Measurements from ENCODE around the gene BTN3A1.
"Not testable (repeated sequence)": the region's sequence is repeated elsewhere in the genome, so short reads cannot be mapped to it uniquely, and the experiment has no call there.

The BTN3A1 gene

DNA sequence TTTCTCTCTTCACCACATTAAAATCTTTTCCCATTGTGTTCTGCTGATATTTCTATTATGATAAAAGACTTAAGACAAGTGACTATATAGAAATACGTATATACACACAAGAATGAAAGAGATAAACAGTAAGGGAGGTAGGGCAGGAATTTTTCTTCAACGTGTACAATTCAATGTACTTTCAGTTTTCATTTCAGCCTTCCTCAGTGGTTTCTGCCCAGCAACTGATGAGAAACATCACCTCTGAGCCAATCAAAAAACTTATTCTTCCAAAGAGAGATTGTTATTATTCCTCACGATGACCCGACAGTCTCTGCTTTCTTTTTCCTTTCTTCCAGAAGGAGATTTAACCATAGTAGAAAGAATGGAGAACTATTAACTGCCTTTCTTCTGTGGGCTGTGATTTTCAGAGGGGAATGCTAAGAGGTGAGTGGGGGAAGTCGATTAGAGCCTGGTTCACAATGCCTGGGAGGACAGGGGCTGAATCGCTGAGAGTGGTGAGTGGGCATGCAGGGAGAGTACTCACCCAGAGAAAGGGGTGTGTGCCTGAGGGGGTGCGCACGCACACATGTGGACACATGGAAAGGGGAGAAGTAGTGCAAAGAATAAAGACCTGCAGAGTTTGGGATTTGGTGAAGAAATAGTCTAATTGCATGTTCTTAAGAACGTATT is at the start of gene BTN3A1:
Gene BTN3A1 (plus strand): TSS at position 289 of the 672 bp plus-strand sequence. CDS start 3,289 bp downstream, outside the sequence.
- H3K4me3 ChIP-seq (ENCODE audit: low read depth, low read length) = peak within 1 kb of the TSS; percentile 52
- TF ChIP-seq, protein P1, sequence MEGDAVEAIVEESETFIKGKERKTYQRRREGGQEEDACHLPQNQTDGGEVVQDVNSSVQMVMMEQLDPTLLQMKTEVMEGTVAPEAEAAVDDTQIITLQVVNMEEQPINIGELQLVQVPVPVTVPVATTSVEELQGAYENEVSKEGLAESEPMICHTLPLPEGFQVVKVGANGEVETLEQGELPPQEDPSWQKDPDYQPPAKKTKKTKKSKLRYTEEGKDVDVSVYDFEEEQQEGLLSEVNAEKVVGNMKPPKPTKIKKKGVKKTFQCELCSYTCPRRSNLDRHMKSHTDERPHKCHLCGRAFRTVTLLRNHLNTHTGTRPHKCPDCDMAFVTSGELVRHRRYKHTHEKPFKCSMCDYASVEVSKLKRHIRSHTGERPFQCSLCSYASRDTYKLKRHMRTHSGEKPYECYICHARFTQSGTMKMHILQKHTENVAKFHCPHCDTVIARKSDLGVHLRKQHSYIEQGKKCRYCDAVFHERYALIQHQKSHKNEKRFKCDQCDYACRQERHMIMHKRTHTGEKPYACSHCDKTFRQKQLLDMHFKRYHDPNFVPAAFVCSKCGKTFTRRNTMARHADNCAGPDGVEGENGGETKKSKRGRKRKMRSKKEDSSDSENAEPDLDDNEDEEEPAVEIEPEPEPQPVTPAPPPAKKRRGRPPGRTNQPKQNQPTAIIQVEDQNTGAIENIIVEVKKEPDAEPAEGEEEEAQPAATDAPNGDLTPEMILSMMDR (IDR thresholded peaks at IDR 0.05; ENCODE audit: borderline replicate concordance, insufficient read depth, low read depth, low read length) = no peak

DNA sequence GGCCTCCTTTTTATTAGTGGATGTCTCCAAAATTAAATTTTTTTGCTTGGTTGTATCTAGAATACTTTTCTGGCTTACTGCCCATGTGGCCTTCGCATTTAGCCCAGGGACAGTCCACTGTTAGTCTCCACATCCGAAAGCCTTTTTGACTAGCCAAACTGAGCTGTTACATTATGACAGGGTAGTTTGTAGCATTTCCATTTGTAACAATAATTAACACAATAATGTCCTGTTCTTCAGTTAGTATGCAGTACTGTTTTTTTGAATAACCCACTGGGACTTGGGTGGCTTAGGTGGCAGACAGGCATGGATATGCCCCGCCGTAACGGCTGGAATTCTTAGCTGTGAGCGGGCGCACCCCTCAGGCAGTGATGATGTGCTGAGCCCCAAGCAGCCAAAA is 49.8 kb upstream of the BTN3A1 start:
- no peak overlapping the region for H3K4me3 ChIP-seq (ENCODE audit: low read depth, low read length)
- TF ChIP-seq, protein P1 (IDR thresholded peaks at IDR 0.05; ENCODE audit: borderline replicate concordance, insufficient read depth, low read depth, low read length) = no peak

DNA sequence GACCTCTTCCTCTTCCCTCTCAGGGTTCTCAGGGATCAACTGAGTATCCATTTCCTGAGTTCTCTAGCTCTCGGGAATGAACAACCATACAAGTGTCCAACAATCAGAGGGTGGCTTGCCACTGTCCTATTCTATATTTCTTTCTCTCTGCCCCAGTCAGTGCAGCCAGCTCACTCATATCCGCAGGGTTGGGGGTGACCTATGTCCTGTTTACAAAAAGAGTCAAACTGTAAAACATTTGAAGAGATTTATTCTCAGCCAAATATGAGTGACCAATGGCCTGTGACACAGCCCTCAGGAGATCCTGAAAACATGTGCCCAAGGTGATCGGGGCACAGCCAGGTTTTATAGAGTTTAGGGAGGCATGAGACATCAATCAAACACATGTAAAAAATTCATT is 47.9 kb upstream of the BTN3A1 start:
- TF ChIP-seq, protein P1 (IDR thresholded peaks at IDR 0.05; ENCODE audit: borderline replicate concordance, insufficient read depth, low read depth, low read length) = no peak
- H3K4me3 ChIP-seq (ENCODE audit: low read depth, low read length) = no peak overlapping the region

GRCh38 chr6:26355366-26355765 is 46.7 kb upstream of the BTN3A1 start:
- TF ChIP-seq, protein P1 (IDR thresholded peaks at IDR 0.05; ENCODE audit: borderline replicate concordance, insufficient read depth, low read depth, low read length) = no peak

GRCh38 chr6:26357543-26357942 is 44.5 kb upstream of the BTN3A1 start:
- H3K4me3 ChIP-seq (ENCODE audit: low read depth, low read length) = not testable (repeated sequence)

More at GRCh38 chr6:26355366-26355765, 46.7 kb upstream of the BTN3A1 start:
- no peak overlapping the region for H3K4me3 ChIP-seq (ENCODE audit: low read depth, low read length)

GRCh38 chr6:26358511-26358981 is 43.5 kb upstream of the BTN3A1 start:
- H3K4me3 ChIP-seq (ENCODE audit: low read depth, low read length) = no peak overlapping the region
- TF ChIP-seq, protein P1 (IDR thresholded peaks at IDR 0.05; ENCODE audit: borderline replicate concordance, insufficient read depth, low read depth, low read length) = no peak

- no peak overlapping the region for H3K4me3 ChIP-seq (ENCODE audit: low read depth, low read length)
- TF ChIP-seq, protein P1 (IDR thresholded peaks at IDR 0.05; ENCODE audit: borderline replicate concordance, insufficient read depth, low read depth, low read length) = no peak
Measured at GRCh38 chr6:26359765-26360164, 42.3 kb upstream of the BTN3A1 start.
